Left cardiac atrium (tissue), 4 donors: ENCODE measurements around the gene AGPAT3. TPM values are rescaled to one million over a fixed set of nuclear protein-coding genes. Genes with fewer than 3 reads are reported as not detected.

Source experiments
- ATAC-seq, 2 donors: fragments of 200-7000 bp; cut with Tn5 transposase; one replicate each; pipeline ENCODE4 v1.9.1; 2020; ENCODE audit warnings: mild to moderate bottlenecking in 2 of 2, moderate library complexity in 2 of 2
- DNase-seq: peaks from one replicate; pipeline ENCODE4 v3.0.0-alpha.2; 2020
- intact Hi-C, 2 donors: fragments of 100-400 bp; cut with DNase I; formaldehyde crosslinking; loops; one replicate each; pipeline versions ENCODE4 v1.14.1 to v1.15.1; 2022 to 2023
- total RNA-seq, 2 donors: library from RNA; stranded (reverse); fragmentation: NEBNext Ultra II Directional; extraction: Animal tissue kit (Norgen Biotek cat#: 25700); gene quantifications; one replicate each; pipeline ENCODE4 v1.2.1, GENCODE V29; 2021
- donor health status: DM: no; HTN: yes; CAD: no.
- donor health status: DM: no; HTN: yes; CAD: no; lungs with severe emphysema.
- donor health status: DM: yes; HTN: yes; CAD: no.
- donor health status: Dilated cardiomyopathy.

Gene AGPAT3
- total RNA-seq, 2 donors from 2014 or later = 65.1 to 69.4 TPM

DNA sequence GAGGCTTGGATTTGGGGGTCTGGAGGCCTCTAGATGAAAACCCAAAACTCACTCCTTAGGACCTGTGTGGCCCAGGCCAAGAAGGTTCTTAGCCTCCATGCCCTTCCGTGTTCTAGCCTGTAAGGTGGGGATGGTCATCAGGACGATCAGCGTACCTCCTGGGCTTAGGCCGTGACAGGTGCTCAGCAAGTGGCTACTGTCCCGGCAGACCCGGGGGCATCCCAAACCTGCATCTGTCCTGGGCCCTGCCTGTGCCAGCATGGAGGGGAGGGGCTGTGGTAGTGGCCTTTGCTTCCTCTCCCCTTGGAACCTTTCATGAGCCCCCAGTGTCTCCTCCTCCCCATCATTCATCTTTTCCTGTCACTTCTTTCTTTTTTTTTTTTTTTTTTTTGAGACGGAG is 124.4 kb downstream of the AGPAT3 start:
- intact Hi-C loops = loop anchor here in 1 of 2 donors (10.0 kb wide), 1 partner anchor 185 kb away; no protein-coding TSS in a partner anchor
- ATAC-seq (no peak), DNase-seq (no peak)

DNA sequence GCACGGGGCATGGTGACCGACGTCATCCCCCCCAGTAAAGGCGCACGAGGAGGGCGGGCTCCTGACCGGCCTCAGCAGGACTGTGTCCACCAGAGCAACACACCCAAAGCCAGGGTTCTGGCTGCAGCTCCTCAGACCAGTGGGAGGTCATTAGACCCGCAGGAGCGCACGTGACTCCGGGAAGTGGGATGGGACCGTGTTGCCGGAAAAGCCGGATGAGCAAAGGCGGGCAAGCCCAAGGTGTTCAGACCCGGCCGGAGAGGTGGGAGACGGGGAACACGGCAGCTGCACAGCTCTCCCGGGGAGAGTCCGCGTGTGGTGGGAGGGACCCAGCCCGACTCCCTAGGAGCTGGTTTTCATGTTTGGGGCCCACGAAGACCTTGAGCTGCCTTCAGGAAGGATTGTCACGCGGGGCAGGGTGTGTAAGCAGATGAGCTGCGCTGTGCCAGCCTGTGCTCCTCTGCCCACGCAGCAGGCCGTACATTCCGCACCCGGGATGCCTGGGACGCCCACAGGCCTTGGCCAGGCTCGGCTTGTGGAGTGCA is 126.5 kb downstream of the AGPAT3 start:
- ATAC-seq = peak in 1 of 2 donors; percentile 59

DNA sequence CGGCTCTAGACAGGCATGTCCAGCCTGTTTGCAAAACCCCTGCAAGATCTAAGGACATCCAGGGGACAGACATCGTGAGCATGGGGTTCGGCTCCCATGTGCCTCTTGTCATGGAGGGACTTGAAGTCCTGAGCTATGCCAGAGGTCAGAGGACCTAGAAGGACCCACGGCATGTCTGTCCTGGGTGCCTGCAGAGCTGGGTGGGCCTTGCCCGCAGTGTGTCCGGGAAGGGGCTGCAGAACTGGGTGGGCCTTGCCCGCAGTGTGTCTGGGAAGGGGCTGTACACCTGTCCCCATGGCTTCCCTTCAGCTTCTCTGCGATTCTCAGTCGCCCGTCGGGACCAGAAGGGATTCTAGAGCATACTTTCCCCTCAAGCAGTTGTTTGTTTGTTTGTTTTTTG is 127.1 kb downstream of the AGPAT3 start:
- no peak for DNase-seq
- intact Hi-C loops = no loop called here
- no peak for ATAC-seq

More for the DNA sequence above, 126.5 kb downstream of the AGPAT3 start:
- intact Hi-C loops = no loop called here
- DNase-seq = no peak

DNA sequence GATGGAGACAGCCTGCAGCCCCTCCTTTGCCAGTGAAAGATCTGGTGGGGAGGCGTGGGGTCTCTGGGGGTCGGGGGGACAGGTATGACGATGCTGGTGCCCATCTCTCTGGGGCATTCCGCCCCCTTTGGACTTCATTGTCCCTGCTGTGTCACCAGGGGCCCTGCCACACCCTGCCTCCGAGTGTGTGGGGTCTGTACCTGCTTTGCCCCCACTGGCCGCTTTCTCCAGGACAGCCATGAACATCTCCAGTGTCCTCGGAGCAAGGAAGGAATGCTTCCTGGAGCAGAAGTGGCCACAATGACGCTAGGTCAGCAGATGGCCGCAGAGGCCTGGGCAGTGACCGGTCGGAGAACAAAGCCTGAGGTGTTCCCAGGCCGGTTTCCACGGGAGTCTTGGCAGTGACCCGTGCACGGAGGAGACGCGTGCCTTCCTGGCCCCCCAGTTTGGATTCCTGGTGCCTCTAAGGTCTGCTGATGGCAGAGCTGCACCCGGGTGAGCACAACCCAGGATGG is 128.5 kb downstream of the AGPAT3 start:
- intact Hi-C loops = no loop called here
- ATAC-seq = no peak
- DNase-seq = no peak

DNA sequence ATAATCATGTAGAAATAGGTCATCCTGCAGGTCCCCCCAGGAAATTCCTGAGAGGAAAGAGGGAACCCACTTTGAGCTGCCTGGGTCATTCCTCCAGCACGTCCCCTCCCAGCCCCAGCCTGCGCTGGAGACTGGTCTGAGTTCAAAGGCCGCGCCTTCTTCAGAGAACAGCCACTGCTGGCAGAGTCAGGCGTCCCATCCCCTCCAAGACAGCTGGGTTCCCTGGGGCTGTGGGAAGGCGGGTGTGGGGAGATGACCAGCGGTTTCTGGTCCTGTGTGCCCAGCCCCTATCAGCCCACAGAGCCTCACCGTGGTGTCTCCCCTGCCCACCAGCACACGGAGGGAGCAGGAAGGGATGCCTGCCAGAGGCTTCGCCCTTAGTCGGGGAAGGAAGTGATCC is 129.1 kb downstream of the AGPAT3 start:
- ATAC-seq (no peak), DNase-seq (no peak)
- intact Hi-C loops = no loop called here

DNA sequence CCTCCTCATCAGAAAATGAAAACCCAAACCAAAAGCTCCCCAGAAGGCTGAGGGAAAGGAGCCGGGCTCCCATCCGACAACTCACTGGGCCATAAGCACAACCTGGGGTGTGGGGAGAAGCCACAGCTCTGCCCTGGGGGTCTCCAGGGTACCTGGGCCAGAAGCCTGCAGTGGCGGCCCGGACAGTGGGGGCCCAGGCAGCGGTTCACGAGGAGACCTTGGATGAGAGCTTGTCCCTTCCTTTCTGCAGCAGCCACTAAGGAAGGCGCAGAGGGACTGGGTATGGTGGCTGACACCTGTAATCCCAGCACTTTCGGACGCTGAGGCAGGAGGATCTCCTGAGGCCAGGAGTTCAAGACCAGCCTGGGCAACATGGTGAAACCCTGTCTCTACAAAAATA is 129.6 kb downstream of the AGPAT3 start:
- DNase-seq = no peak
- no peak for ATAC-seq
- intact Hi-C loops = no loop called here

DNA sequence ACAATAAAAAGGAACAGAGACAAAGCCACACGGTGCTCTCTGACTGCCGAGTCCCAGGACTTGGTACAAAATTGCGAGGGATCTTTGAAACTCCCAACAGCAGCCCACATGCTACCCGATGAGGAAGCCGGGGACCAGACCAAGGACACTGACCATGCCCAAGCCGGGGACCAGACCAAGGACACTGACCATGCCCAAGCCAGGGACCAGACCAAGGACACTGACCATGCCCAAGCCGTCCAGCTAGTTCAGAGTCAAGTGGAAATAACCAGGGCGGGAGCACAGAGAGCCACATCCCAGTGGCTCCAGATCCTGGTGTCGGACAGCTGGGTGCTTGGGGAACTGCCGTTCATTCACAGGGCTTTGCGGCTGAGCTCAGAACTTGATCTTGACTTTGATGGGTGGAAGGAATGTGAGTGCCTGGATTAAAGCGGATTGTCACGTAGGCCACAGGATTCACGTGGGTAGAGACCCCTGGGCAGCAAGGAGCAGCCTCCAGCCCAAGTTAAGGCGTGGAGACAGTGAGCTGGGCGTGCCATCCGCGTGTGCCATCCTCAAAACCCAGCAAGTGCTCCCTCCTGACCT is 130.6 kb downstream of the AGPAT3 start:
- intact Hi-C loops = no loop called here
- ATAC-seq (no peak), DNase-seq (no peak)

DNA sequence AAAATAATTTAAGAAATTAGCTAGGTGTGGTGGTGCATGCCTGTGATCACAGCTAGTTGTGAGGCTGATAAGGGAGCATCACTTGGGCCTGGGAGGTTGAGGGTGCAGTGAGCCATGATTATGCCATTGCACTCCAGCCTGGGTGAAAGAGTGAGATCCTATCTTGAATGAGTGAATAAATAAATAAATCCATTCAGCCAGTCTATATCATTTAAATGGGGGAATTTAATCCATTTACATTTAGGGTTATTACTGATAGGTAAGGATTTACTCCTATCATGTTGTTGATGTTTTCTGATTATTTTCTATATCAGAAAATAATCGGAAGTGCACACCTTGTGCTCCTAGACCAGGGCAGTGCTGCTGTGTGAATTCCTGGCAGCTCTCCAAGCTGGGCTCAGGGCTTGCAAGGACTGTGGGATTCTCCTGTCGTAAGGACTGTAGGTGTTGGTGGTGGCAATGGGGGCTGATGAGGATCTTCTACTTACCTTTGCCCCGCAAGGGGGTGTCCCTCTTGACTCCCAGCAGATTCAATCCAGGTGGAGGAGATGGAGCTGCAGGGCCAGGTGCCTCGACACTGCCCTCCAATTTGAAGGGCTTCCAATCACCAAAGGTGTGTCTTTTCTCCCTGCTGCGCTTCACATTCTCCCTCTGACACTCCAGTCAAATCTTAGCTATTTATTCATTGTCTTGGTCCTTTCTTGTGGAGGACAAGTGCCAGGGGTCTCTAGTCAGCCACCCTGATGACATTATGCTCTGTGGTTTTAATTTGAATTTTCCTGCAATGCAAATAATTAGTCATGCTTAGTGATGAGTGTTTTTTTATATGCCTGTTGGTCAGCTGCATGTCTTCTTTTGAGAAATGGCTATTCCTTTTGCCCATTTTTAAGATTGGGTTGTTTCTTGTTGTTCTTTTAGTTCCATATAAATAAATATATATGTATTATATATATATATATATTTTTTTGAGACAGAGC is 133.0 kb downstream of the AGPAT3 start:
- ATAC-seq = no peak
- no peak for DNase-seq
- intact Hi-C loops = no loop called here

DNA sequence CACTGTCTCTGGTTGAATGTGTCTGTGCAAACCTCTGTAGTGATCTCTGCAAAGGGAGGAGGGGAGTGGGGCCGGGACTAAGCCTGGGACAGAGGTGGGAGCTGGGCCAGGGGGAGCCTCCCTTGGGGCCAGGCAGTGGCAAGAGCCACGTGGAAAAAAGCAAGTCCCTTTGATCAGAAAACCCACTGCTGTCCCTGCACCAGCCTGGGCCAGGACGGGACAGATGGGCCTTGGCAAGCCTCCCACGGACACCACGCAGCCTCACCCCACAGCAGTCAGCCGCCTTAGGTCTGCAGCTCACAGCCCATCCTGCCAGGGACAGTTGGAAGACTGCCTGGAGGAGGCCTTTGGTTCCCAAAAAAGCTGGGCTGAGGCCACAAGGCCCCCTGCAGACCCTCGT is 135.3 kb downstream of the AGPAT3 start:
- ATAC-seq = no peak
- no peak for DNase-seq
- intact Hi-C loops = loop anchor here in 1 of 2 donors (10.0 kb wide), 1 partner anchor 56 kb away; no protein-coding TSS in a partner anchor

DNA sequence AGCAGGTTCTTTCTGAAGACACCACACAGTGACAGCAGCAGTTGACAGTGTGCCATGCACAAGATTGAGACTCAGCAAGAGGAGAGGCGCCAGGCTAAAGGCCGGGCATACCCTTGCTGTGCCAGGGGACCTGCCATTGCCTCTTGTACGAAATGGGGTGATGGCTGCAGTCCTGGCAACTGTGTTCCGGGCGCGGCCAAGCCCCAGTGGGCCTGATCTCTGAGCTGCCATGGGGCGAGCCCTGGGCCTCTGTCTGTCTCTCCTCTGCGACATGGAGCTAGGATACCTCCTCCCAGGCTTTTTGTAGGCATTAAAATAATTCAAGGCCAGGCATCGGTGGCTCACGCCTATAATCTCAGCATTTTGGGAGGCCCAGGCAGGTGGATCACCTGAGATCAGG is 137.5 kb downstream of the AGPAT3 start:
- DNase-seq = no peak
- intact Hi-C loops = loop anchor here in 1 of 2 donors (10.0 kb wide), 1 partner anchor 58 kb away; no protein-coding TSS in a partner anchor
- no peak for ATAC-seq

DNA sequence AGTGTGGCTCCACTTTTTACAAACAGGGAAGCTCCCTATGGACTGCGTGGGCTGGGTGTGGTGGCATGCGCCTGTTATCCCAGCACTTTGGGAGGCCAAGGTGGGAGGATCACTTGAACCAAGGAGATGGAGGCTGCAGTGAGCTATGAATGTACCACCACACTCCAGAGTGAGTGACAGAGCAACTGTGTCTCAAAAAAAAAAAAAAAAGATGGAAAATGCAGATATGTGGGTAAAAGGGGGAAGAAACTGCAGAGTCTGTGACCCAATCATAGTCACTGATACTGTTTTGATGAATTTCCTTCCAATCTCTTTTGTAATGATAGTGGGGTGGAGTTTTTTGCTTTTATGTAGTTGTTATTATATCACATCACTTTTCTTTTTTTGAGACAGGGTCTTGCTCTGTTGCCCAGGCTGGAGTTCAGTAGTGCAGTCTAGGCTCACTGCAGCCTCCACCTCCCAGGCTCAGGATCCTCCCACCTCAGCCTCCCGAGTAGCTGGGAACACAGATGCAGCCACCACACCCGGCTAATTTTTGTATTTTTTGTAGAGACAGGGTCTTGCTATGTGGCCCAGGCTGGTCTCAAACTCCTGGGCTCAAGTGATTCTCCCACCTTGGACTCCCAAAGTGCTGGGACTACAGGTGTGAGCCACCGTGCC is 138.4 kb downstream of the AGPAT3 start:
- intact Hi-C loops = loop anchor here in 1 of 2 donors (10.0 kb wide), 1 partner anchor 59 kb away; no protein-coding TSS in a partner anchor
- no peak for ATAC-seq
- DNase-seq = no peak

DNA sequence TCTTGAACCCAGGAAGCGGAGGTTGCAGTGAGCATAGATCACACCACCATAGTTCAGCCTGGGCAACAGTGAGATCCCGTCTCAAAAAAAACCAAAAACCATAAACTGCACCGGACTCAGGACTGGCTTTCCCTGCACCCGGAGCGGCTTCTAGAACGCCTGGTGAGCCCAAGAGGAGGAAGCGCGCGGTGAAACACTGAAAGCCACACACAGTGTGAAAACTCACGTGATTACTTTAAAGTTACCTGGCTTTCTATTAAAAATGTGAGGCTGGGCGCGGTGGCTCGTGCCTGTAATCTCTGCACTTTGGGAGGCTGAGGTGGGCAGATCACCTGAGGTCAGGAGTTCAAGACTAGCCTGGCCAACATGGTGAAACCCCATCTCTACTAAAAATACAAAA is 140.0 kb downstream of the AGPAT3 start:
- DNase-seq = no peak
- intact Hi-C loops = loop anchor here in 1 of 2 donors (10.0 kb wide), 1 partner anchor 60 kb away; no protein-coding TSS in a partner anchor
- no peak for ATAC-seq

DNA sequence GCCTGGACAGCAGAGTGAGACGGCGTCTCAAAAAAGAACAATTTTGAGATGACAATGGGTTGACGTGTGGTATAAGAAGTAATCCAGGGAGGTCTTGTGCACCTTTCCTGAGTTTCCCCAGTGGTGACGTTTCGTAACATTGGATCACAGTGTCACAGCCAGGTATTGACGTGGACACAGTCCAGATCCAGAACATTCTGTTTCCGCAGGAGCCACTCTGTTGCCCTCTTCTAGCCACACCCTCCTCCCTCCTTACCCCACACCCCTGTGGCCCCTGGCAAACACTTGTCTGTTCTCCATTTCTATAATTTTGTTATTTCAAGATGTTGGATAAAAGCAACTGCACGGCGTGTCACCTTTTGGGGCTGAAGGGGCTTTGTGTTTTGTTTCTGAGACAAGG is 140.6 kb downstream of the AGPAT3 start:
- DNase-seq (no peak), ATAC-seq (no peak)
- intact Hi-C loops = loop anchor here in 1 of 2 donors (10.0 kb wide), 1 partner anchor 61 kb away; no protein-coding TSS in a partner anchor

DNA sequence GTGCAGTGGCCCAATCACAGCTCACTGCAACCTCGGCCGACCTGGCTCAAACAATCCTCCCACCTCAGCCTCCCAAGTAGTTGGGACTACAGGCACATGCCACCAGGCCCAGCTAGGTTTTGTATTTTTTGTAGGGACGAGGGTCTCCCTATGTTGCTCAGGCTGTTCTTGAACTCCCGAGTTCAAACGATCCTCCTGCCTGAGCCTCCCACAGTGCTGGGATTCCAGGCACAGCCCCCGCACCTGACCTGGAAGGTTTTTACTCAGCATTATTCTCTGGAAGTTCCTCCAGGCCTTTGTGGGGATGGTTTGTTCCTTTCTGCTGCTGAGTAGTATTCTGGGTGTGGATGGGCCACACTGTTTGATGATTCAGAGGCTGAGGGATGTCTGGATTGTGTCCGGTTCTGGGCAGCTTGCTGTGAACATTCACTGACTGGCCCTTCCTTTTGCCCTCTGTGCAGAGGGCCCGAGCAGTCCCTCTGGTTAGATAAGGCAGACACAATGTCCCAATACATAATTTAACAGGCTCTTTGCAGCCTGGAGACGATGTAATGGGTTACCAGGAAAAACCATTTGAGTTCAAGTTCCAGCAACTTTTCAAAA is 141.1 kb downstream of the AGPAT3 start:
- peak; percentile 69 for DNase-seq
- intact Hi-C loops = loop anchor here in 1 of 2 donors (10.0 kb wide), 1 partner anchor 61 kb away; no protein-coding TSS in a partner anchor
- peak; percentile 86 to 95 for ATAC-seq

DNA sequence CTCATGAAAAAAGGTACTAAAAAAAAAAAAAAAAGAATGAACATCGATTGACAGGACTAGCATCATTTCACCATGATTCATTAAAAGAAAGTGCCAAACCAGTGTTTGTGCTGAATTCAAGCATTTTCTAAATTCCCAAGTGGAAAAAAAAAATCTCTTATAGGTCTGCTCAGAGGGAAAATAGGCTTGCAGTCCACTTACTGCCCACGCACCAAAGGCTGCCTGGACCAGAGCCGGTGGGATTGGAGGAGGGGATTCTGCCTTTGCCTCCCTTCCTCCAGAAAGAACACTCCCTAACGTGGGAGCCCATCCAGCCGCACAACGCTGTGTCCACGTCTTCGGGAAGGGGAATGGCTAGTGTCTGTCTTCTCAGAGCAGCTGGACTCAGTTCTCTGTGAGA is 141.6 kb downstream of the AGPAT3 start:
- ATAC-seq = peak; percentile 78 to 85
- intact Hi-C loops = loop anchor here in 1 of 2 donors (10.0 kb wide), 1 partner anchor 62 kb away; no protein-coding TSS in a partner anchor
- DNase-seq = peak; percentile 68

DNA sequence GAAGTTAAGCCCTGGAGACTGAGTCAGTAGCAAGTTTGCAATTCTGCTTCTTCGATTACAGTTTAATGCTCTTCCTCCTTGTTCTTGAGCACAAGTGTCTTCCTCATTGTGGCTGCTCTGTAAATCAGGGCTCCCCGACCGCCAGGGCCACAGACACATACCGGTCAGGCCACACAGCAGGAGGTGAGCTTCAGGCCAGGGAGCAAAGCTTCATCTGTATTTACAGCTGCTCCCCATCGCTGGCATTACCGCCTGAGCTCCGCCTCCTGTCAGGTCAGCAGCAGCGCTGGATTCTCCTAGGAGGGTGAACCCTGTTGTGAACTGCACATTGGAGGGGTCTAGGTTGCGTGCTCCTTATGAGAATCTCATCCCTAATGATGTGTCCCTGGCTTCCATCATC is 145.4 kb downstream of the AGPAT3 start:
- intact Hi-C loops = no loop called here
- DNase-seq (no peak), ATAC-seq (no peak)

DNA sequence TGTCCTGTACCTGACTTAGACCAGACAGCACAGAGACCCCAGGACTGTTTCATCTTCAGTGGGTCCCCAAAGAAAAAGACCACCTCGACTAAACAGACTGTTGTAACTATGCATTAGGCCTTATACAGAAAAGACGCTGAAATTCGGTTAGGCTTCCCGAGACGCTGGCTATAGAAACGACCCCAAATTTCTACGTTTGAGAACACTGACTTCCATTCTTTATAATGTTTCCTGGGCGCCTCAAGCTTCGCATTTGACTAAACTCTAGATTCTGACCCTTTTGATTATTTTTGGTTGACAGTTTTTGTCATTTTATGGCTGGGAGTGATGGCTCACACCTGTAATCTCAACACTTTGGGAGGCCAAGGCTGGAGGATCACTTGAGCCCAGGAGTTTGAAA is 146.1 kb downstream of the AGPAT3 start:
- intact Hi-C loops = no loop called here
- no peak for ATAC-seq

More for the DNA sequence above, 146.1 kb downstream of the AGPAT3 start:
- no peak for DNase-seq
